Measurements from ENCODE around the gene PCNT. TPM values are rescaled to one million over a fixed set of nuclear protein-coding genes. Genes with fewer than 3 reads are reported as not detected.

The PCNT gene
- total and polyA plus RNA-seq, 2 donors (not counting 1 experiment from before 2014, with no cell fraction given): 20.3 to 58.1 TPM

DNA sequence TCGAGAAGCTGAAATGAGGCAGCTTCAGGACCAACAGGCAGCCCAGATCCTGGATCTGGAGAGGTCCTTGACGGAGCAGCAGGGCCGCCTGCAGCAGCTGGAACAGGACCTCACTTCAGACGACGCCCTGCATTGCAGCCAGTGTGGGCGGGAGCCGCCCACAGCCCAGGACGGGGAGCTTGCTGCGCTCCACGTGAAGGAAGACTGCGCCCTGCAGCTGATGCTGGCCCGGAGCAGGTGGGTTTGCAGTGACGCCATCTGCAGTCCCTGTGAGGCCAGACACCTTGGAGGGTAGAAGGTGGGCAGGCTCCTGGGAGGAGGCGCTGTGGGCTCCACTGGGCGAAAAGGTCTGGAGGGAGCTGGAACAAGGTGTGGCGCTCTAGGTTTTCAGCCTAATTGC lies 39.7 kb downstream of the PCNT start:
- intact Hi-C loops (cut with micrococcal nuclease): no loop called here
- H3K4me1 Mint-ChIP-seq: peaks cover 7% of the 10 kb centered on the region
- Histone ChIP-seq H3K4me1 (ENCODE audit: control insufficient read depth in 2 of 2, insufficient read depth in 2 of 2, low read length in 2 of 2) (peaks cover 4 to 6% of the 10 kb centered on the region in 2 donors), H4K20me1 (ENCODE audit: control insufficient read depth, insufficient read depth, low read length, poor library complexity, severe bottlenecking) (no peaks in the 10 kb centered on the region), H3K79me2 (ENCODE audit: control insufficient read depth, insufficient read depth, low read length) (peaks cover 8% of the 10 kb centered on the region), H3K4me3 (ENCODE audit: control extremely low read depth in 1 of 5, extremely low read depth in 1 of 5, insufficient read depth in 1 of 5, low read depth in 2 of 5, low read length in 4 of 5) (no peak overlapping the region), H2AFZ (ENCODE audit: insufficient read depth, low read depth, low read length, poor library complexity, severe bottlenecking) (no peak overlapping the region), H3K9ac (ENCODE audit: low read length) (no peak overlapping the region), H3K27ac (ENCODE audit: low read length in 2 of 2) (no peak overlapping the region), H3K36me3 (replicated peaks in 1 of 2; ENCODE audit: control extremely low read depth in 1 of 2, control insufficient read depth in 1 of 2, extremely low read depth in 1 of 2, insufficient read depth in 2 of 2, low read length in 1 of 2) (peaks cover 2 to 30% of the 10 kb centered on the region in 2 experiments), H3K9me3 (ENCODE audit: control extremely low read depth in 1 of 3, control insufficient read depth in 2 of 3, insufficient read depth in 1 of 3, low read length in 2 of 3) (no peaks in the 10 kb centered on the region), H3K4me2 (replicated peaks; ENCODE audit: low read depth, low read length, poor library complexity, severe bottlenecking) (no peak overlapping the region), H3K27me3 (replicated peaks in 1 of 4; ENCODE audit: control extremely low read depth in 1 of 4, control insufficient read depth in 3 of 4, insufficient read depth in 4 of 4, low read length in 3 of 4) (no peaks in the 10 kb centered on the region)
- ChIA-PET POLR2A (no interaction called here), CTCF (no interaction called here)
- TF ChIP-seq, protein P1, sequence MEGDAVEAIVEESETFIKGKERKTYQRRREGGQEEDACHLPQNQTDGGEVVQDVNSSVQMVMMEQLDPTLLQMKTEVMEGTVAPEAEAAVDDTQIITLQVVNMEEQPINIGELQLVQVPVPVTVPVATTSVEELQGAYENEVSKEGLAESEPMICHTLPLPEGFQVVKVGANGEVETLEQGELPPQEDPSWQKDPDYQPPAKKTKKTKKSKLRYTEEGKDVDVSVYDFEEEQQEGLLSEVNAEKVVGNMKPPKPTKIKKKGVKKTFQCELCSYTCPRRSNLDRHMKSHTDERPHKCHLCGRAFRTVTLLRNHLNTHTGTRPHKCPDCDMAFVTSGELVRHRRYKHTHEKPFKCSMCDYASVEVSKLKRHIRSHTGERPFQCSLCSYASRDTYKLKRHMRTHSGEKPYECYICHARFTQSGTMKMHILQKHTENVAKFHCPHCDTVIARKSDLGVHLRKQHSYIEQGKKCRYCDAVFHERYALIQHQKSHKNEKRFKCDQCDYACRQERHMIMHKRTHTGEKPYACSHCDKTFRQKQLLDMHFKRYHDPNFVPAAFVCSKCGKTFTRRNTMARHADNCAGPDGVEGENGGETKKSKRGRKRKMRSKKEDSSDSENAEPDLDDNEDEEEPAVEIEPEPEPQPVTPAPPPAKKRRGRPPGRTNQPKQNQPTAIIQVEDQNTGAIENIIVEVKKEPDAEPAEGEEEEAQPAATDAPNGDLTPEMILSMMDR (IDR thresholded peaks at IDR 0.05): no peak
- no peak for TF ChIP-seq EZH2 (IDR thresholded peaks at IDR 0.05; ENCODE audit: borderline replicate concordance, insufficient read depth, low read depth, low read length, poor library complexity, severe bottlenecking)
- no peak overlapping the region for H3K27ac Mint-ChIP-seq
- no peak for DNase-seq
- H3K9me3 Mint-ChIP-seq (ENCODE audit: insufficient read depth): no peaks in the 10 kb centered on the region
- 96% methylated on average over 16 of the region's 16 CpGs for WGBS (ENCODE audit: insufficient coverage)
- no peaks in the 10 kb centered on the region for H3K27me3 Mint-ChIP-seq
- H3K4me3 Mint-ChIP-seq: no peak overlapping the region
- no peak for ATAC-seq (ENCODE audit: low read depth)

DNA sequence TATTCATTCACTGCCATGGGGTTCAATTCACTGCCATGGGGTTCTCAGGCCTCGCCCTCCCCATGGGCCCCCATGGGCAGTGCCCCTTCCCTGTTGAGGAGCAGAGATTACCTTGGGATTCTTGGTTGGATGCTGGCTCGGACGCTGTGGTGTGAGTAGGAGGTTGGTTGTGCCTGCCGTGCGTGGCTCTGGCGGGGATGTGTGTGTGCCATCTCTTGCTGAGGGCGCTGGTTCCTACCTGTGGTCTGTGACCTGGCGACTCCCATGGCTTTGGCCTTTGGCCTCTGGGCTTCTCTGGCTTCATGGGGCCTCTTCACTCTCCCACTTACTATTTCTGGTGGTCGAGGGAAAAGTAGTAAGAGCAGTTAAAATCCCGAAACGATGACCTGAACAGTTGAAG lies 42.1 kb downstream of the PCNT start:
- H3K9me3 ChIP-seq (ENCODE audit: control extremely low read depth in 1 of 3, control insufficient read depth in 2 of 3, insufficient read depth in 1 of 3, low read length in 2 of 3): no peaks in the 10 kb centered on the region
- no peaks in the 10 kb centered on the region for H3K9me3 Mint-ChIP-seq (ENCODE audit: insufficient read depth)
- over 99% methylated on average over 11 of the region's 11 CpGs for WGBS (ENCODE audit: insufficient coverage)
- no peaks in the 10 kb centered on the region for H4K20me1 ChIP-seq (ENCODE audit: control insufficient read depth, insufficient read depth, low read length, poor library complexity, severe bottlenecking)
- H2AFZ ChIP-seq (ENCODE audit: insufficient read depth, low read depth, low read length, poor library complexity, severe bottlenecking): no peak overlapping the region
- H3K4me3 Mint-ChIP-seq: no peak overlapping the region
- no peak overlapping the region for H3K27ac ChIP-seq (ENCODE audit: low read length in 2 of 2)
- TF ChIP-seq EZH2 (IDR thresholded peaks at IDR 0.05; ENCODE audit: borderline replicate concordance, insufficient read depth, low read depth, low read length, poor library complexity, severe bottlenecking): no peak
- TF ChIP-seq, protein P1 (IDR thresholded peaks at IDR 0.05): no peak
- DNase-seq (no peak), ATAC-seq (ENCODE audit: low read depth) (no peak)
- no peaks in the 10 kb centered on the region for H3K27me3 Mint-ChIP-seq
- no peaks in the 10 kb centered on the region for H3K27me3 ChIP-seq (replicated peaks in 1 of 4; ENCODE audit: control extremely low read depth in 1 of 4, control insufficient read depth in 3 of 4, insufficient read depth in 4 of 4, low read length in 3 of 4)
- intact Hi-C loops (cut with micrococcal nuclease): no loop called here
- H3K4me1 Mint-ChIP-seq: peaks cover 18% of the 10 kb centered on the region
- peaks cover 2 to 30% of the 10 kb centered on the region in 2 experiments for H3K36me3 ChIP-seq (replicated peaks in 1 of 2; ENCODE audit: control extremely low read depth in 1 of 2, control insufficient read depth in 1 of 2, extremely low read depth in 1 of 2, insufficient read depth in 2 of 2, low read length in 1 of 2)
- H3K4me3 ChIP-seq (ENCODE audit: control extremely low read depth in 1 of 5, extremely low read depth in 1 of 5, insufficient read depth in 1 of 5, low read depth in 2 of 5, low read length in 4 of 5): no peak overlapping the region
- H3K79me2 ChIP-seq (ENCODE audit: control insufficient read depth, insufficient read depth, low read length): peaks cover 18% of the 10 kb centered on the region
- ChIA-PET POLR2A (no interaction called here), CTCF (no interaction called here)
- H3K4me1 ChIP-seq (ENCODE audit: control insufficient read depth in 2 of 2, insufficient read depth in 2 of 2, low read length in 2 of 2): peaks cover 18 to 22% of the 10 kb centered on the region in 2 donors
- H3K4me2 ChIP-seq (replicated peaks; ENCODE audit: low read depth, low read length, poor library complexity, severe bottlenecking): no peak overlapping the region
- H3K27ac Mint-ChIP-seq: no peak overlapping the region
- H3K9ac ChIP-seq (ENCODE audit: low read length): no peak overlapping the region

Data from B cell (primary cell).